Measurements from ENCODE around the gene SPNS2. TPM values are rescaled to one million over a fixed set of nuclear protein-coding genes. Genes with fewer than 3 reads are reported as not detected.
A peak's percentile ranks its signal among the peaks of the same experiment; 100 is the strongest.
"Not testable (repeated sequence)": the region's sequence is repeated elsewhere in the genome, so short reads cannot be mapped to it uniquely, and the experiment has no call there.

SPNS2 gene
- total RNA-seq, 1 donor from 2014 or later, result 12.2 TPM

- Mint-ChIP-seq H3K4me1 (peaks cover 46% of the 10 kb centered on the region), H3K9me3 (no peaks in the 10 kb centered on the region), H3K36me3 (no peaks in the 10 kb centered on the region), H3K4me3 (no peak overlapping the region), H3K27ac (peak overlapping the region; percentile 86), H3K27me3 (ENCODE audit: low read depth) (no peaks in the 10 kb centered on the region)
- no peak for TF ChIP-seq CTCF (IDR thresholded peaks at IDR 0.05; ENCODE audit: unreplicated experiment)
- no peak for DNase-seq (ENCODE audit: low spot score in 2 of 2, unreplicated experiment in 2 of 2)
Measured at GRCh38 chr17:4574448-4575045, 75.9 kb downstream of the SPNS2 start.

- TF ChIP-seq CTCF (IDR thresholded peaks at IDR 0.05; ENCODE audit: unreplicated experiment), result no peak
Measured at GRCh38 chr17:4576161-4576558, 77.5 kb downstream of the SPNS2 start.

GRCh38 chr17:4576729-4577322 lies 78.1 kb downstream of the SPNS2 start:
- DNase-seq (ENCODE audit: low spot score in 2 of 2, unreplicated experiment in 2 of 2), result no peak
- H3K27ac Mint-ChIP-seq, result peak overlapping the region; percentile 88
- TF ChIP-seq CTCF (IDR thresholded peaks at IDR 0.05; ENCODE audit: unreplicated experiment), result no peak
- no peaks in the 10 kb centered on the region for H3K36me3 Mint-ChIP-seq
- peaks cover 57% of the 10 kb centered on the region for H3K4me1 Mint-ChIP-seq
- no peak overlapping the region for H3K4me3 Mint-ChIP-seq
- no peaks in the 10 kb centered on the region for H3K27me3 Mint-ChIP-seq (ENCODE audit: low read depth)
- no peaks in the 10 kb centered on the region for H3K9me3 Mint-ChIP-seq

More at GRCh38 chr17:4576161-4576558, 77.5 kb downstream of the SPNS2 start:
- no peak overlapping the region for H3K4me3 Mint-ChIP-seq
- DNase-seq (ENCODE audit: low spot score in 2 of 2, unreplicated experiment in 2 of 2), result no peak
- H3K36me3 Mint-ChIP-seq, result no peaks in the 10 kb centered on the region
- H3K27me3 Mint-ChIP-seq (ENCODE audit: low read depth), result no peaks in the 10 kb centered on the region
- H3K27ac Mint-ChIP-seq, result peak overlapping the region; percentile 88
- H3K9me3 Mint-ChIP-seq, result no peaks in the 10 kb centered on the region
- H3K4me1 Mint-ChIP-seq, result peaks cover 51% of the 10 kb centered on the region

GRCh38 chr17:4577386-4577993 lies 78.8 kb downstream of the SPNS2 start:
- TF ChIP-seq CTCF (IDR thresholded peaks at IDR 0.05; ENCODE audit: unreplicated experiment), result no peak
- peak overlapping the region; percentile 85 for H3K27ac Mint-ChIP-seq
- H3K36me3 Mint-ChIP-seq, result no peaks in the 10 kb centered on the region
- no peak for DNase-seq (ENCODE audit: low spot score in 2 of 2, unreplicated experiment in 2 of 2)
- no peaks in the 10 kb centered on the region for H3K9me3 Mint-ChIP-seq
- no peak overlapping the region for H3K4me3 Mint-ChIP-seq
- peaks cover 64% of the 10 kb centered on the region for H3K4me1 Mint-ChIP-seq
- H3K27me3 Mint-ChIP-seq (ENCODE audit: low read depth), result no peaks in the 10 kb centered on the region

- Mint-ChIP-seq H3K27ac (peak overlapping the region; percentile 85), H3K4me1 (peaks cover 72% of the 10 kb centered on the region)
- not testable (repeated sequence) for H3K27me3 Mint-ChIP-seq (ENCODE audit: low read depth); DNase-seq (ENCODE audit: low spot score in 2 of 2, unreplicated experiment in 2 of 2); H3K36me3 Mint-ChIP-seq; H3K4me3 Mint-ChIP-seq; H3K9me3 Mint-ChIP-seq
Measured at GRCh38 chr17:4578349-4578748, 79.7 kb downstream of the SPNS2 start.

GRCh38 chr17:4579678-4580077 lies 81.0 kb downstream of the SPNS2 start:
- Mint-ChIP-seq H3K4me1 (peaks cover 71% of the 10 kb centered on the region), H3K9me3 (no peaks in the 10 kb centered on the region), H3K36me3 (no peaks in the 10 kb centered on the region), H3K27ac (peak overlapping the region; percentile 3), H3K4me3 (no peak overlapping the region), H3K27me3 (ENCODE audit: low read depth) (no peaks in the 10 kb centered on the region)
- DNase-seq (ENCODE audit: low spot score in 2 of 2, unreplicated experiment in 2 of 2), result no peak
- no peak for TF ChIP-seq CTCF (IDR thresholded peaks at IDR 0.05; ENCODE audit: unreplicated experiment)
